HuH-7 (cell line): Measurements from ENCODE around the gene CAMTA1.
"Not testable (repeated sequence)": the region's sequence is repeated elsewhere in the genome, so short reads cannot be mapped to it uniquely, and the experiment has no call there.

ENCODE experiments used
- DNase-seq: peaks from one replicate; pipeline ENCODE4 v3.0.0; 2011; ENCODE audit warnings: low spot score

The CAMTA1 gene

DNA sequence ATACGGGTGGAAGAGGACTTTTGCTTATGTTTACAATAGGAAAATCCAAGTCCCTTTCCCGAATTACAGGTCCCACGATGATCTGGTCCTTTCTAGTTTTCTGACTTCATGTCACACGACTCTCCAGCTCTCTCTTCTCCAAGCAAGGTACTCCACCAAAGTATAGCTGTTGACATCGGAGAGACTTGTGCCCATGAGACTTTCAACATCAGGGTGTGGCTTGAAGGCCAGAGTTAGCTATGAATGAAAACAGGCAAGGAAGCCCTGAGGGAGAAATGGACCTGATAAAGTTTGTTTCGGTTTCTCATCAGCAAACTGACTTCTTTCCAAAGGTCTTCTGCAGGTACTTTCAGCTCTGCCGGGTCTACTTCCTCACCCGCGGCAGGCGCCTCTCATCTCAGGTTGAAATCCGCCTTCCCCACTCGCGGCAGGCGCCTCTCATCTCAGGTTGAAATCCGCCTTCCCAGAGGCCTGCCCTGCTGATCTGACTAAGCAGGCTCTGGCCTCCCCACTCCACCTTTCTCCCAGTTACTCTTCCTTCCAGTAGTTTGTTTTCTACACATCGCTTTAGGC is 996.8 kb downstream of the CAMTA1 start:
- DNase-seq, result no peak

DNA sequence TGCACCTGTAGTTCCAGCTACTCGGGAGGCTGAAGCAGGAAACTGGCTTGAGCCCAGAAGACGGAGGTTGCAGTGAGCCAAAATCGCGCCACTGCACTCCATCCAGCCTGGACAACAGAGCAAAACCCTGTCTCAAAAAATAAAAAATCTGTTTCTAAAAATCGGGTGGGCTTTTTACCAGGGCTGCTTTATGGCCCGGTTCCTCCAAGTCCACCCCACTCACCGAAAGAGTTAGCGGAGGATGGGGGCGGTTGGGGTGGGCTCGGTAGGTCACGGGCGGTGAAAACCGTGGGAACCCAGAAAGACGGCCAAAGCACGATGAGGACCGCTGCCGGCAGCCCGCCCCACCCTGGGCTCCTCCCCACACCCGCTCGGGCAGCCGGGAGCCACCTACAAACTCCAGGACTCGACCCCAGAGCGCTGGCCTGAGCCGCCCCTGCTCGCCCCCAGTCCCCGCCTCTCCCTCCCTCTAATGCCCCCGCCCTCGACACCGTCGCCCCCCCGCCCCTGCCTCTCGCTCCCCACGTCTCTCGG is 998.0 kb downstream of the CAMTA1 start:
- peak; percentile 70 for DNase-seq

DNA sequence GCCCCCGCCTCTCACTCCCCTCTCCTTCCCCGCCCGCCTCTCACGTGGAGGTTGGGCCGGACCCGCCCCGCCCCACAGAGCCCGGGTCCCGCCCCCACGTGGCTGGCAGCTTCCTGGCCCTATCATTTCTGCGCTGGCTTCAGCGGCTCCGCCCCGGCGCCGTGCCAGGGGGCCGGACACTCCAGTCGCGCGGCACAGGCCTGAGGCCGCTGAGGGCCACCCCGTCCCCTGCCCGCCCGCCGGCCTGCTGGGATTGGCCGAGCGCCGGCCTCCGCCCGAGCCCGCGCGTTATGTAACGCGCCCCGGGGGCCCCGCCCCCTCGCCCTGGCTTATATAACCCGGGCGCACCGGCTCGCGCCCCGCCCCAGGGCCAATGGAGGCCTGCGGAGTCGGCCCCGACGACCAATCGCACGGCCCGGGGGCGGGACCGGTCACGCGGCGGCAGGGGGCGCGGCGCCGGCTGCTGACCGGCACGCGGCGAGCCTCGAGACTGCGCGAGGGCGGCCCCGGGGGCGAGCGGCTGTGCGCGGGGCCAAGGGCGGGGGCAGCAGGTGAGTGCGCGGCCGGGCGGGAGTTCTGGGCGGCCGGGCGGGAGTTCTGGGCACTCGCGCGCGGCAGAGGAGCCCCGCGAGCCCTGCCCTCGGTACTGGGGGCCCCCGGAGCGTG is 998.7 kb downstream of the CAMTA1 start, which contains the start of gene PER3:
Gene PER3 (plus strand): TSS at position 466 of the 666 bp plus-strand sequence. CDS start 587 bp downstream, outside the sequence.
- peak; percentile 86 for DNase-seq

DNA sequence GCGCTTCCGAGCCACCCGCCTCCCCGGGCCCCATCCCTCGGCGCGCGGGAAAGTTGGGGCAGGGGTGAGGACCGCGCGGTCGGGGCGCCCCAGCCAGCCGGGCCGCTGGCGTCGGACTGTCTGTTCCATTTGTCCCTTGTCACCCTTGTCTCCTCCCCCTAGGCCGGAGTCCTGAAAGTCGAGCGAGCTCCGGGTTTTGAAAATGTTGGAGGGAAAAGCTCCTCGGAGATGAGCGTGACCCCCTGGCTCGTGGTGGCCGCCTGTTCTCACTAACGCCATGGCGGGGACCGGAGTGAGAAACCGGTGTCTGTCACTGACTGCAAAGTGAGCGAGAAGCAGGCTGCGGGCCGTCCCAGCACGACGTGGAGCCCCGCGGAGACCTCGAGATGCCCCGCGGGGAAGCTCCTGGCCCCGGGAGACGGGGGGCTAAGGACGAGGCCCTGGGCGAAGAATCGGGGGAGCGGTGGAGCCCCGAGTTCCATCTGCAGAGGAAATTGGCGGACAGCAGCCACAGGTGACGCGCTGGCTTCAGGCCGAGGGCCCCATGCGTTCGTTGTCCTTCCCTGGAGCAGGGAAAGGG is 999.3 kb downstream of the CAMTA1 start:
- DNase-seq, result no peak

DNA sequence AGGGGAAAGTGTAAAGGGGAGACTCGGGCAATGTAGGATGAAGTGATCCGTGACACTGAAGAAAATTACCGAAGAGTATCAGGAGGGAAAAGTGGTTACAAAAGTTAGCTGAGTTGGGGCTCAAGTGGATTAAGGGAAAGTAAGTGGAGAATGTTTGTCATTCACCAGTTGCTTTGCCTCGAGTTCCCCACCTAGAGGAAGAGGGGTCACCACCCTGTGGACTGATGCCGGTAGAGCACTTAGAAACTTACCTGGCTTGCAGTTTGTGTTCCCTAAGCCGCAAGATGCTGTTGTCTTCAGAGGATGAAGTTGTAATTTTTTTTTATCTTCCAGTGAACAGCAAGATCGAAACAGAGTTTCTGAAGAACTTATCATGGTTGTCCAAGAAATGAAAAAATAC is 999.9 kb downstream of the CAMTA1 start:
- DNase-seq, result no peak

DNA sequence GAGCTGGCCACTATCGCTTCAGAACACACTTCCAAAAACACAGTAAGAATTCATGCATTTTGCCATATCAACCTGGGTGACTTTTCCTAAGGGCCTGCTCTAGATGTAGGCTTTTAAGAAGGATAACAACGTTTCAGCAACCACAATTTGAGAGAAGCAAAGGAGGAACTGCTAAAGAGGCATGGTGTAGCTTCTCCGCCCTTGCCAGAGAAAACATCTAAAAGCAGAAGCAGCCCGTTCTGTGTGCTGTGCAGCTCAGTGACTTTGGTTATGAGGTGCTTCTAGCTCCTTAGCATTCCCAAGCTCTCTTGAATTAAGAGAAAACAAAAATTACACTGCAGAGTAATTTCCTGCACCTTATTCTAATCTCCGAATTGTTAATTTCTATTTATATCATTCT is 1001.5 kb downstream of the CAMTA1 start:
- no peak for DNase-seq

DNA sequence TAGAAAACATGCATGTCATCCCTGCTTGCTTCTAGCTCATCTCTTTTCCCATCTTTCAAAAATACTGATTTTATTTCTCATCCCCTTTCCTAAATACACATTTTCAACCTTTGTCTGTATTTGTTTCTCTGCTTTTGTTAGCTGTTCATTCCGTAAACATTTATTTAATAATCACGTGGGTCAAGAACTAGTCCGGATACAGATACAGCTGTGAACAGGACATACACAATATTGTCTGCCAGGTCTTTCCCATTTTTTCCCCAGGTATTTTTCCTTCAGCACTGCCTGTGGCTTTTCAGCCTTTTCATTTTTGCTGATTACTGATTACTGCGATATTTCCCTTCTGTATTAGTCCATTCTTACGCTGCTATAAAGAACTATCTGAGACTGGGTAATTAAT is 1004.6 kb downstream of the CAMTA1 start:
- no peak for DNase-seq

DNA sequence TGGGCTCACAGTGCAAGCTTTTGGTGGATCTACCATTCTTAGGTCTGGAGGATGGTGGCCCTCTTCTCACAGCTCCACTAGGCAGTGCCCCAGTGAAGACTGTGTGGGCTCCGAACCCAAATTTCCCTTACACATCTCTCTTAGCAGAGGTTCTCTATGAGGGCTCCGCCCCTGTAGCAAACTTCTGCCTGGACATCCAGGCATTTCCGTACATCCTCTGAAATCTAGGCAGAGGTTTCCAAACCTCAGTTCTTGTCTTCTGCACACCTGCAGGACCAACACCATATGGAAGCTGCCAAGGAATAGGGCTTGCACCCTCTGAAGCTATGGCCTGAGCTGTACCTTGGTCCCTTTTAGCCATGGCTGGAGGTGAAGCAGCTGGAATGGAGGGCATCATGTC is 1005.8 kb downstream of the CAMTA1 start:
- not testable (repeated sequence) for DNase-seq

DNA sequence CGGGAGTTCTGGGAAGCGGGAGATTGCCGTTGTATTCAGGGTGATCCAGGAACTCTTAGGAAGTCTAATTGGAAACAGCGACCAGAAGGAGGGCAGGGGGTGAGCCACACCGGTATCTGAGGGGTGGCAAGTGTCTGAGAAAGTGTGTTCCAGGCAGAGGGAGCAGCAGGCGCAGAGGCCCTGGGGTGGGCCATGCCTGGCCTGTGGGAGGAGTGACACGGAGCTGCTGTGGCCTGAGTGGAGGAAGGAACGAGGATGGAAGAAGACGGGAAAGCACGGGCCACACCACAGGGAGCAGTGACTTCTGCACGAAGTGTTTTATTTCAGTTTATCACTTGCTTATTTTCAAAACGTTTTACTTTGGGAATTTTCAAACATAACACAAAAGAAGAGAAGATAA is 1010.2 kb downstream of the CAMTA1 start:
- DNase-seq, result no peak

DNA sequence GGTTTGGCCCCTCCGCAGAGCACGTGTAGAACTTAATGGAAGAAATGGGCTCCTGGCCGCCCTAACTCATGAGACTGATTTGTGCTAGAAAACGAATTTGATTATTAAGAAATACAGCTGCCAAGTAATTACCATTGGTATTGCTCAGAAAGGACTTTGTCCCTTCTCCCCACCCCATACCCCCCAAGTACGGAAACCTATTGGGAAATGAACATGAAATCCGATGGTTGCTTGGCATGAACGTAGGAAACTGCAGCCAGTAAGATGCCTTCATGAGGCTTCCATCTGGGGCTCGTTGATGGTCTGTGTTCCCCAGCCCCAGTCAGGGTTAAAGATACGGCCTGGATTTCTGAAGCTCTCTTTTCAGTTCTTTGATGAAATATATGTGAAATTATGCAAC is 1020.2 kb downstream of the CAMTA1 start:
- no peak for DNase-seq

DNA sequence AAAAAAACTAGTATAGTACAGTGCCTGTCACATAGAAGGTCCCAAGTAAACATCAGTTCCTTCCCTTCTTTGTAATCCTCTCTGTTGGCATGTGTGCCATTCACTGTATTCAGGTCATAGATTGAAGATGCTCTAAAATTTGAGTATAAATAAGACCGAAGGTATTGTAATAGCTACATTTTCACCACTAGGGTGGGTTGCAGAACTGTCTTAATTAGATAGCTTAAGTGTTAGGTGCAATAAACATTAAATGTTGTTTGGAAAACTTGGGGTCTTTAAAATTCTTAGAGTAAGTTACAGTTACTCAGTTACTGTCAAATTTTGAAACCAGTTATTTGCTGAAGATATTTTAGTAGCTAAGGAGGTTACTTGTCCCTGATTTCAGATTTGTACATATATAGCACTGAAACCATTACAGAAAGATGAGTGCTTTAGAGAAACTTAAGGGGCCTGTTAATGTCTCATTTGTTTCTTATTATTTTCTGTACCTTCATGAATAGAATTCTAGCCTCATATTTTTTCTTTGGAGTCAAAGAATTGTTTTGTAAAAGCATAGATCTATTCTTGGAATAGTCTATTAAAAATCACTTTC is 1023.1 kb downstream of the CAMTA1 start:
- DNase-seq, result no peak

DNA sequence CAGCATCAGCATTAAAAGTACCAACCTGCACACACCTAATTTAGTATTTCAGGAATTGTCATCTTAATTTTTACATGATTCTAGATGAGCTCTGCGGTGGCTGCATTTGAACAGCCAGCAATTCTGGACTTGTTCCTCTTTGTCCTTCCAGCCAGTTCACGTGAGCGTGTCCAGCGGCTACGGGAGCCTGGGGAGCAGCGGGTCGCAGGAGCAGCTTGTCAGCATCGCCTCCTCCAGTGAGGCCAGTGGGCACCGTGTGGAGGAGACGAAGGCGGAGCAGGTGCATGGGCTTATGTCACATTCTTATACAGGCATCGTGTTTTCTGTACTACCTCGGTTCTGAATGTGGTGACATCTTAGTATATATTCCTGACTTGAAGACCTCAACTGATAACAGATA is 1024.5 kb downstream of the CAMTA1 start:
- no peak for DNase-seq

DNA sequence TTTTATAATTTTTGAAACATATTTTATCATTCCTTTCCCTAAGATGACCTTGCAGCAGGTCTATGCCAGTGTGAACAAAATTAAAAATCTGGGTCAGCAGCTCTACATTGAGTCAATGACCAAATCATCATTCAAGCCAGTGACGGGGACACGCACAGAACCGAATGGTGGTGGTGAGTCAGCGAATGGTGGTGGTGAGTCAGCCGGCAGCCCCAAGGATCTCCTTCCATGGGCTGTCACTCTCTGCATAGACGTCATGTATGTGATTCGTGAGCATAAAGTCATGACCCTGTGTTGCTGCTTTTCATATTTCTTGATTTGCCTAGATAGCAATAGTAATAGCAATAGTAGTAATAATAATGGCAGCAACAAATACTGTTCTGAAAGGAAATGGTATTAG is 1025.1 kb downstream of the CAMTA1 start:
- no peak for DNase-seq

DNA sequence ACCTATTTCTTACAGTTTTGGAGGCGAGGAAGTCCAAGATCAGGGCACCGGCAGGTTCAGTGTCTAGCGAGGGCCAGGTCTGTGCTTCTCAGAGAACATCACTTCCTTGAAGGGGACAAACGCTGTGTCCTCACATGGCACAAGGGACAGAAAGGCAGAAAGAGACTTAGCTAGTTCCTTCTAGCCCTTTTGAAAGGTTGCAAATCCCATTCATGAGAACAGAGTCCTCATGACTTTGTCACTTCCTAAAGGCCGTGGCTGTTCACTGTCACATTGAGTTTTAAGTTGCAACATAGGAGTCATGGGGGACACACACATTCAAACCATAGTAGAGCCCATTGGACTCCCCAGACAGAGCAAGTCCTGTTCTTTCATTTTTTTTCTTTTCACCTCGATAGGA is 1026.2 kb downstream of the CAMTA1 start:
- DNase-seq, result no peak

DNA sequence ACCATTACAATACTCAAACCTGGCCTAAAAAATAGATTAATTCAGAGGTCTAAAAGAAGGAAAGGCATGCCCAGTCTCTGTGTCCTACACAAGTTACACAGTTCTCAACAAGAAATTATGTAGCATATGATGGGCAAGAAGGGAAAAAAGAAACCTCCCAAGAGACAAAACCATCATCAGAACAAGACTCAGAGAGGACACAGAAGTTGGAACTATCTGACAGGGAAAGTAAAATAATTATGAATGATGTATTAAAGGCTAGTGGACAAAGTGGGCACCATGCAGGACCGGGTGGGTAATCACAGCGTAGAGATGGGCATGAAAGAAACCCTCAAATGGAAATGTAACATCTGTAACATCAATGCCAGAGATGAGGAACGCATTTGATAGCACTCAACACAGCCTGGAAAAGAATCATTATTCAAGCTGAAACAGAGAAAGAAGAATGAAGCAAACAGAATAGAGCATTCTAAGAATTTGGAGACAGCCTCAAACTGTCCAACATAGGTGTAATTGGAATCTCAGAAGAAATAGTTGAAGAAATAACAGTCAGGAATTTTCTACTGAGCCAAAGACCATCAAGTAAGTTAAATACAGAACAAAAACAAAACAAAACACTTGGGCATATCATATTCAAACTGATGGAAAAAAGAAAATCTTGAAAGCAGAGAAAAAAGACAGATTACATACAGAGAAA is 1028.6 kb downstream of the CAMTA1 start:
- no peak for DNase-seq
